ENCODE data around the gene ABCA1.

- TF ChIP-seq CTCF (IDR thresholded peaks at IDR 0.05) (no peak), POLR2A (IDR thresholded peaks at IDR 0.05) (no peak)
Measured at GRCh38 chr9:104866191-104866590, 61.8 kb downstream of the ABCA1 start.

Data from Peyer's patch (tissue), 4 donors.